Brain microvascular endothelial cell (primary cell): ENCODE results near the gene SCN4B.

Experiments used
- DNase-seq: peaks from one replicate; pipeline ENCODE4 v3.0.0-alpha.2; 2020
- H3K27ac ChIP-seq: fragments of 250-450 bp; sonication (Bioruptor Pico); 2 replicates; pipeline ENCODE4 v1.5.1; 2020; ENCODE audit warnings: mild to moderate bottlenecking, moderate library complexity
- H3K27me3 ChIP-seq: fragments of 250-450 bp; sonication (Bioruptor Pico); replicated peaks from 2 replicates; pipeline ENCODE4 v1.5.1; 2020; ENCODE audit warnings: mild to moderate bottlenecking
- H3K36me3 ChIP-seq: fragments of 250-450 bp; sonication (Bioruptor Pico); replicated peaks from 2 replicates; pipeline ENCODE4 v1.5.1; 2020; ENCODE audit warnings: mild to moderate bottlenecking
- H3K4me3 ChIP-seq: 2 replicates; pipeline ENCODE4 v1.5.1; 2011; ENCODE audit warnings: low read depth, mild to moderate bottlenecking, control low read depth, low read length, moderate library complexity
- in situ Hi-C: cut with HindIII; loops from 2 replicates; pipeline ENCODE4 v1.10.0; 2017; ENCODE audit warnings: low sequenced_read_pairs, low pct_ligation_motif_present
- TF ChIP-seq, protein P1 (sequence below): IDR thresholded peaks from 2 replicates; pipeline ENCODE4 v1.5.1; 2011; ENCODE audit warnings: low read depth, mild to moderate bottlenecking, moderate library complexity, low read length, control low read depth, inconsistent platforms; ENCODE audit errors: missing control alignments

Gene SCN4B

DNA sequence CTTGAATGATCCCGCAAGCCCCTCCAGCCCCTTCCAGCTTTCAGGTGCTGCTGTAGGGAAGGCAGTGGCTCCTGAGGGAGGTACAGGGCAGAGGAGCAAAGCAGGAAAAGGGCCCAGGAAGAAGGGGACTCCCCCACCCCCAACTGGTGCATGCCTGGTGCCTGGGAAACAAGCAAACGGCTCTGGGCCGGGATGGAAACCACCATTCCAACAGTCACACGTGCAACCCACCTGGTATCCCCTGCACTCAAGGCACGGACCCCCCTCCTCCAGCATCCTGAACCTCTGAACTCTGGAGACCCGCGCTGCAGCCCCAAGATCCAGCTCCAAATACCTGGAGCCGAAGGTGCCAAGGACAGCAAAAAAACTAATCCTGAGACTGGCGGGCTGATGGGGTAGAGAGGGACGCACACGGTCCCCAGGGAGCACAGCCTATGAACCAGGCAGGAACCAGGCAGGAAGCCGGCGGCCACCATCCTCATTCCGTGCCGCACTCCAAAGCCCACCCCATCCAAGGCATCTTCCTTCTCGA is 537 bp downstream of the SCN4B start:
- in situ Hi-C loops: no loop called here
- no peaks in the 10 kb centered on the region for H3K36me3 ChIP-seq
- peak overlapping the region; percentile 43 for H3K4me3 ChIP-seq
- H3K27ac ChIP-seq: no peak overlapping the region
- H3K27me3 ChIP-seq: peaks cover 71% of the 10 kb centered on the region
- TF ChIP-seq, protein P1, sequence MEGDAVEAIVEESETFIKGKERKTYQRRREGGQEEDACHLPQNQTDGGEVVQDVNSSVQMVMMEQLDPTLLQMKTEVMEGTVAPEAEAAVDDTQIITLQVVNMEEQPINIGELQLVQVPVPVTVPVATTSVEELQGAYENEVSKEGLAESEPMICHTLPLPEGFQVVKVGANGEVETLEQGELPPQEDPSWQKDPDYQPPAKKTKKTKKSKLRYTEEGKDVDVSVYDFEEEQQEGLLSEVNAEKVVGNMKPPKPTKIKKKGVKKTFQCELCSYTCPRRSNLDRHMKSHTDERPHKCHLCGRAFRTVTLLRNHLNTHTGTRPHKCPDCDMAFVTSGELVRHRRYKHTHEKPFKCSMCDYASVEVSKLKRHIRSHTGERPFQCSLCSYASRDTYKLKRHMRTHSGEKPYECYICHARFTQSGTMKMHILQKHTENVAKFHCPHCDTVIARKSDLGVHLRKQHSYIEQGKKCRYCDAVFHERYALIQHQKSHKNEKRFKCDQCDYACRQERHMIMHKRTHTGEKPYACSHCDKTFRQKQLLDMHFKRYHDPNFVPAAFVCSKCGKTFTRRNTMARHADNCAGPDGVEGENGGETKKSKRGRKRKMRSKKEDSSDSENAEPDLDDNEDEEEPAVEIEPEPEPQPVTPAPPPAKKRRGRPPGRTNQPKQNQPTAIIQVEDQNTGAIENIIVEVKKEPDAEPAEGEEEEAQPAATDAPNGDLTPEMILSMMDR: no peak
- DNase-seq: no peak

- in situ Hi-C loops: no loop called here
- TF ChIP-seq, protein P1: no peak
- Histone ChIP-seq H3K27ac (no peak overlapping the region), H3K4me3 (no peak overlapping the region), H3K36me3 (no peaks in the 10 kb centered on the region), H3K27me3 (peaks cover 68% of the 10 kb centered on the region)
- no peak for DNase-seq
These were observed 1.2 kb downstream of the SCN4B start for GRCh38 chr11:118151431-118151830.

DNA sequence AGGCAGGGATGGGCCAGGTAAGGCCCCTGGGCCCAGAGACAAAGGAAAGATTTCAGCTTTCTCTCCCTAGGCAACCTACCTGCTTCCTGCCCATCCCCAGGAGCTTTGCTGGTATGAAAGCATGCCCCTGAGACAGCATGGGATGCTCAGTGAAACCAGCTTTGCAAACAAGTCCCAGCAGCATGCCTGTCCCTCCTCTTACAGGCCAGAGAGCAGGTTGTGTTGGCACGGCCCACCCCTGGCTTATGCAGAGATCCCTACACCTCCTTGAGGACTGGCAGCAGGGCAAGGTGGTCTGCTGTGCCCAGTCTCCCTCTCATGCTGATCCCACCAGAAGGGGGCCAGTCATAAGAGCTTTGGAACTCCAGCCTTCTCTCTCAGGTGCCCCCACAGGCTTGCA is 3.1 kb downstream of the SCN4B start:
- Histone ChIP-seq H3K27ac (no peak overlapping the region), H3K4me3 (no peak overlapping the region), H3K27me3 (peaks cover 59% of the 10 kb centered on the region), H3K36me3 (no peaks in the 10 kb centered on the region)
- in situ Hi-C loops: no loop called here
- DNase-seq: no peak
- TF ChIP-seq, protein P1: no peak

DNA sequence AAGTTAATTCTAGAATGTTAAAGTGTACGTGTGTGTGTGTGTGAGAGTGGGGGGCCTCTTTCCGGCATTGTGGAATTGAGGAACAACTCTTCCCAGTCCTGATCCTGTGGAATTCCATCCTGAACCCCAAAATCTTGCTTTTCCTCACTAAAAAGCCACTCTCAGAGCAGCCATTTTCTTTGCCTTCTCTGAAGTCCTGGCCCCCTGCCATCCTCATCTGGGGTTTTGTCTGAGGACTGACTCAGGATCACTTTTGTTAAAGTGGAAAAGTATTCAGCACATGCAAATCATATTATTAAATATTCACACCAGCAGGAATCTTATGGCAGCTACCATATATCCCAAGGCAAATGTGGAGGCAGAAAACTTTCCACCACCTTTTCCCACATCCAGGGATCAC is 3.8 kb downstream of the SCN4B start:
- no peak for DNase-seq
- H3K27ac ChIP-seq: no peak overlapping the region
- H3K4me3 ChIP-seq: no peak overlapping the region
- H3K27me3 ChIP-seq: peaks cover 52% of the 10 kb centered on the region
- H3K36me3 ChIP-seq: no peaks in the 10 kb centered on the region
- TF ChIP-seq, protein P1: no peak
- in situ Hi-C loops: no loop called here

- TF ChIP-seq, protein P1: no peak
- Histone ChIP-seq H3K27me3 (peaks cover 48% of the 10 kb centered on the region), H3K4me3 (no peak overlapping the region), H3K36me3 (no peaks in the 10 kb centered on the region), H3K27ac (no peak overlapping the region)
- no peak for DNase-seq
- in situ Hi-C loops: no loop called here
These were observed 4.4 kb downstream of the SCN4B start for GRCh38 chr11:118148240-118148639.

DNA sequence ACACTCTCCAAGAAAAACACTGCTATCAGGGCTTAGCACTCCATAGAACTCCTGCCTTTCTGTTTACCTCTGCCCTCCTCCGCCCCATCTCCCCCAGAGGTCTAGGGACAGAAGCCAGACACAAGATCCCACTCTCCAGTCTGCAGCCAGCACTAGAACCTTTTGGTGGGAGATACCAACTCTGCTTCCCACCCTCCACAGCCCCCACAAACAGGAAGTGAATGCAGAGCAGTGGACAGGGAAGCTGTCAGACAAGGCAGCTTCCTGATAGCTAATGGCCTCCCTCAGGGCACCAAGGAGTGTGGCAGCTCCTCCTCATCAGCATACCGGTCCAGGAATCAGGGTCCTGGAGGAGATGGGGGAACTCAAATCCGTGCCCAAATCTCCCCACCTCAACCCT is 5.1 kb downstream of the SCN4B start:
- peaks cover 40% of the 10 kb centered on the region for H3K27me3 ChIP-seq
- no peak overlapping the region for H3K4me3 ChIP-seq
- TF ChIP-seq, protein P1: no peak
- H3K36me3 ChIP-seq: no peaks in the 10 kb centered on the region
- no peak overlapping the region for H3K27ac ChIP-seq
- in situ Hi-C loops: no loop called here
- DNase-seq: no peak
